Esophagus muscularis mucosa (tissue), 4 donors: ENCODE measurements around the gene EDA. TPM values are rescaled to one million over a fixed set of nuclear protein-coding genes. Genes with fewer than 3 reads are reported as not detected.

ENCODE experiments used
- DNase-seq: peaks from one replicate; pipeline ENCODE4 v3.0.0-alpha.2; 2017; ENCODE audit errors: extremely low spot score
- H3K27ac ChIP-seq, 4 donors: fragments of 200-600 bp; sonication (generic); replicated peaks in 1 of 4; 1 replicate in 3 of 4; 2 replicates in 1 of 4; pipeline ENCODE4 v1.5.1; 2016 to 2019; ENCODE audit warnings: mild to moderate bottlenecking in 1 of 4
- H3K27me3 ChIP-seq, 4 donors: fragments of 200-600 bp; sonication (generic); one replicate each; pipeline versions ENCODE4 v1.5.1 to v1.6.0; 2016 to 2019
- H3K36me3 ChIP-seq, 4 donors: fragments of 200-600 bp; sonication (generic); one replicate each; pipeline ENCODE4 v1.5.1; 2016 to 2019
- H3K4me1 ChIP-seq, 4 donors: fragments of 200-600 bp; sonication (generic); one replicate each; pipeline ENCODE4 v1.5.1; 2016 to 2019
- H3K4me3 ChIP-seq, 4 donors: fragments of 200-600 bp; sonication (generic); 1 replicate in 2 of 4; 2 replicates in 2 of 4; pipeline ENCODE4 v1.5.1; 2016 to 2019; ENCODE audit warnings: mild to moderate bottlenecking in 4 of 4, moderate library complexity in 1 of 4
- H3K9me3 ChIP-seq, 4 donors: fragments of 200-600 bp; sonication (generic); 1 replicate in 3 of 4; 2 replicates in 1 of 4; pipeline ENCODE4 v1.5.1; 2016 to 2019
- CTCF ChIP-seq, 3 experiments: fragments of 200-600 bp in 2 of 3; fragments of 450-650 bp in 1 of 3; sonication (generic) in 2 of 3; IDR thresholded peaks; one replicate each; pipeline ENCODE4 v1.5.1; 2017 to 2019; ENCODE audit warnings: antibody characterized with exemption in 3 of 3, mild to moderate bottlenecking in 2 of 3, moderate library complexity in 1 of 3
- EP300 ChIP-seq: sonication (generic); formaldehyde crosslinking; IDR thresholded peaks from one replicate; pipeline ENCODE4 v1.6.1; 2017; ENCODE audit warnings: antibody characterized with exemption
- POLR2A ChIP-seq: fragments of 450-650 bp; IDR thresholded peaks from one replicate; pipeline ENCODE4 v1.6.1; 2017; ENCODE audit warnings: antibody characterized with exemption, moderate library complexity, mild to moderate bottlenecking, low read depth
- POLR2AphosphoS5 ChIP-seq, 2 donors: sonication (generic); formaldehyde crosslinking; IDR thresholded peaks; one replicate each; pipeline ENCODE4 v1.6.1; 2017; ENCODE audit warnings: antibody characterized with exemption in 2 of 2
- WGBS: methylation state at CpG from one replicate; pipeline ENCODE4 v1.1.5; 2018; 5-methylcytosine and 5-hydroxymethylcytosine counted together
- intact Hi-C: fragments of 100-400 bp; cut with DNase I; formaldehyde crosslinking; loops from one replicate; pipeline ENCODE4 v1.15.1; 2023
- total RNA-seq, 4 donors: library from RNA; depleted of rRNA; stranded (reverse); fragments of >200 nt; gene quantifications; one replicate each; pipeline versions ENCODE4 v1.1.0 to v1.2.1, GENCODE V29; 2016

EDA gene
- total RNA-seq, 4 donors from 2014 or later = 4.3 to 10.9 (median 6.3) TPM

- peak overlapping the region in 2 of 4 donors; percentile 30 to 51 for H3K27ac ChIP-seq
Measured at GRCh38 chrX:70013466-70014381, 397.8 kb downstream of the EDA start.

GRCh38 chrX:70016513-70016912 lies 400.6 kb downstream of the EDA start:
- H3K4me3 ChIP-seq = no peak overlapping the region
- no peak for DNase-seq
- H3K27me3 ChIP-seq = no peaks in the 10 kb centered on the region
- no peaks in the 10 kb centered on the region for H3K9me3 ChIP-seq
- H3K36me3 ChIP-seq = no peaks in the 10 kb centered on the region
- H3K4me1 ChIP-seq = peaks cover 6 to 15% (median 14%) of the 10 kb centered on the region in 4 donors
- H3K27ac ChIP-seq = no peak overlapping the region
- 97% methylated on average over 2 of the region's 2 CpGs for WGBS
- TF ChIP-seq CTCF (IDR thresholded peaks at IDR 0.05) (no peak), EP300 (no peak), POLR2A (no peak)
- intact Hi-C loops = no loop called here

More at GRCh38 chrX:70013466-70014381, 397.8 kb downstream of the EDA start:
- no peak for DNase-seq
- H3K36me3 ChIP-seq = no peaks in the 10 kb centered on the region
- H3K27me3 ChIP-seq = no peaks in the 10 kb centered on the region
- intact Hi-C loops = no loop called here
- no peaks in the 10 kb centered on the region for H3K9me3 ChIP-seq
- TF ChIP-seq CTCF (IDR thresholded peaks at IDR 0.05) (no peak), EP300 (no peak), POLR2AphosphoS5 (IDR thresholded peaks at IDR 0.05) (no peak), POLR2A (no peak)
- peaks cover 6 to 15% (median 14%) of the 10 kb centered on the region in 4 donors for H3K4me1 ChIP-seq
- 62% methylated on average over 5 of the region's 5 CpGs for WGBS
- H3K4me3 ChIP-seq = no peak overlapping the region

GRCh38 chrX:70022616-70023015 lies 406.7 kb downstream of the EDA start:
- H3K4me1 ChIP-seq = peaks cover 0 to 19% (median 13%) of the 10 kb centered on the region in 4 donors
- H3K27me3 ChIP-seq = no peaks in the 10 kb centered on the region
- H3K27ac ChIP-seq = no peak overlapping the region
- WGBS = 86% methylated on average over 4 of the region's 4 CpGs
- no peak overlapping the region for H3K4me3 ChIP-seq
- no peaks in the 10 kb centered on the region for H3K36me3 ChIP-seq
- intact Hi-C loops = no loop called here
- DNase-seq = no peak
- H3K9me3 ChIP-seq = no peaks in the 10 kb centered on the region
- no peak for TF ChIP-seq CTCF (IDR thresholded peaks at IDR 0.05)
- TF ChIP-seq EP300 = no peak
- TF ChIP-seq POLR2A = no peak
- TF ChIP-seq POLR2AphosphoS5 (IDR thresholded peaks at IDR 0.05) = no peak

GRCh38 chrX:70025464-70025863 lies 409.6 kb downstream of the EDA start:
- H3K9me3 ChIP-seq = no peaks in the 10 kb centered on the region
- whole genome bisulfite sequencing = 7% methylated on average over 1 of the region's 1 CpG
- no peak overlapping the region for H3K4me3 ChIP-seq
- no peaks in the 10 kb centered on the region for H3K27me3 ChIP-seq
- peaks cover 0 to 25% (median 17%) of the 10 kb centered on the region in 4 donors for H3K4me1 ChIP-seq
- no peaks in the 10 kb centered on the region for H3K36me3 ChIP-seq
- H3K27ac ChIP-seq = no peak overlapping the region
- TF ChIP-seq POLR2A (no peak), EP300 (no peak)
- intact Hi-C loops = loop anchor here (5.0 kb wide), 2 partner anchors 408 to 488 kb away; partner anchors contain the start of gene EDA
- no peak for DNase-seq

GRCh38 chrX:70026112-70026850 lies 410.4 kb downstream of the EDA start:
- no peaks in the 10 kb centered on the region for H3K9me3 ChIP-seq
- DNase-seq = no peak
- intact Hi-C loops = loop anchor here (5.0 kb wide), 2 partner anchors 409 to 489 kb away; partner anchors contain the start of gene EDA
- 48% methylated on average over 1 of the region's 1 CpG for WGBS
- H3K27ac ChIP-seq = no peak overlapping the region
- peaks cover 0 to 25% (median 17%) of the 10 kb centered on the region in 4 donors for H3K4me1 ChIP-seq
- H3K27me3 ChIP-seq = no peaks in the 10 kb centered on the region
- no peaks in the 10 kb centered on the region for H3K36me3 ChIP-seq
- H3K4me3 ChIP-seq = no peak overlapping the region
- TF ChIP-seq EP300 = no peak
- TF ChIP-seq POLR2AphosphoS5 (IDR thresholded peaks at IDR 0.05) = no peak
- TF ChIP-seq POLR2A = no peak
- no peak for TF ChIP-seq CTCF (IDR thresholded peaks at IDR 0.05)
